ENCODE measurements around the gene GUCY2F.

The GUCY2F gene

GRCh38 chrX:109481986-109482385, at the start of gene GUCY2F:
Gene GUCY2F (minus strand): TSS chrX:109482086. CDS start chrX:109475936, 6,150 bp downstream.
- DNase-seq (ENCODE audit: low read depth) = no peak
- H3K4me3 ChIP-seq (ENCODE audit: low read length) = no peak within 1 kb of the TSS
- no peak for TF ChIP-seq CTCF (conservative IDR thresholded peaks at IDR 0.05; ENCODE audit: low read length)

GRCh38 chrX:109519001-109519400, 37.1 kb upstream of the GUCY2F start:
- no peak for TF ChIP-seq CTCF (conservative IDR thresholded peaks at IDR 0.05; ENCODE audit: low read length)
- no peak for DNase-seq (ENCODE audit: low read depth)
- H3K4me3 ChIP-seq (ENCODE audit: low read length) = no peak overlapping the region

DNA sequence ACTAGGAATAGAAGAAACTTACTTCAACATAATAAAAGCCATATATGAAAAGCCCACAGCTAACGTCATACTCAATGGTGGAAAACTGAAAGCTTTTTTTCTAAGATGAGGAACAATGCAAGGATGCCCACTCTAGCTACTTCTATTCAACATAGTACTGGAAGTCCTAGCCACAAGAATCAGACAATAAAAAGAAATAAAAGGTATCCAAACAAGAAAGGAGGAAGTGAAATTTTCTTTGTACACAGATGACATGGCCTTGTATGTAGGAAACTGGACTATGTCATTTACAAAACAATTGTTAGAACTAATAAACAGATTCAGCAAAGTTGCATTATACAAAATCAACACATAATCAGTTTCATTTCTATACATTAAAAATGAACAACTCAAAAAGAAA, 29.2 kb upstream of the GUCY2F start:
- H3K4me3 ChIP-seq (ENCODE audit: low read length) = no peak overlapping the region
- TF ChIP-seq CTCF (conservative IDR thresholded peaks at IDR 0.05; ENCODE audit: low read length) = no peak
- DNase-seq (ENCODE audit: low read depth) = no peak

GRCh38 chrX:109508915-109509314, 27.0 kb upstream of the GUCY2F start:
- DNase-seq (ENCODE audit: low read depth) = no peak
- TF ChIP-seq CTCF (conservative IDR thresholded peaks at IDR 0.05; ENCODE audit: low read length) = no peak
- no peak overlapping the region for H3K4me3 ChIP-seq (ENCODE audit: low read length)

DNA sequence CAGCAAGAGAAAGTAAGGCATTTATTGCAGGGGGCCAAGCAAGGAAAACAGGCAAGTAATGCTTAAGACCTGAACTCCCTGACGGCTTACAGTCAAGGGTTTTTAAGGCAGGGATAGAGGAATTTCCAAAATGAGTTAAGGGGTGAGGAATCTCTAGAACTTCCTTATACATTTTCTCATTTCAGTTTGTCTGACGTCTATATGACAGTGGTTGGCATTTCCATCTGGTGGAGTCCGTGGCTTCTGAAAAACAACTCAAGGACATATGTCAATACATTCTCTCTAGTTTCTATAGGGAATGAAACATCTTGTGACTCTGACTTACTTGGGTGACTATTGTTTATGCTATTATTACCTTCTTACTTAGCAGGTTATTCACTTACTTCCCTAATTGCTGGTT, 19.3 kb upstream of the GUCY2F start:
- TF ChIP-seq CTCF (conservative IDR thresholded peaks at IDR 0.05; ENCODE audit: low read length) = no peak

GRCh38 chrX:109498434-109498833, 16.5 kb upstream of the GUCY2F start:
- no peak for DNase-seq (ENCODE audit: low read depth)
- no peak for TF ChIP-seq CTCF (conservative IDR thresholded peaks at IDR 0.05; ENCODE audit: low read length)
- H3K4me3 ChIP-seq (ENCODE audit: low read length) = no peak overlapping the region

More for the DNA sequence above, 19.3 kb upstream of the GUCY2F start:
- DNase-seq (ENCODE audit: low read depth) = no peak
- H3K4me3 ChIP-seq (ENCODE audit: low read length) = no peak overlapping the region

DNA sequence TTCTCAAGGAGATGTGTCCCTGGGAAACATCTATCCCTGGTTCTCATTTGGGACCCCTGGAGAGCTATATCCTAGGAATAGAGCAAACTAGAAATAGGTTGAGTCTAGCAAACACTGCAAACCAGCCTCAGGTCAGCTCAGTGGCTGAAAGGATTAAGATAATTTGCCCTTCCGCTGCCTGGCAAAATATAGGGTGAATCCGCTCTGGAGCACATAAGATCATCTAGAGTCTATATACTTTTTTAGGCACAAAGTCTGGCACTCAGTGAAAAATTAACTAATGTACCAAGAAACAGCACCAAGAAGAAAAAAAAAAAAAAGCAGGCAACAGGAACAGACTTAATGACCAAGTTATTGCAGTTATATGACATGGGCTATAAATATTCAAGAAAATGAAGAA, 7.3 kb upstream of the GUCY2F start:
- no peak for TF ChIP-seq CTCF (conservative IDR thresholded peaks at IDR 0.05; ENCODE audit: low read length)

More for the DNA sequence above, 7.3 kb upstream of the GUCY2F start:
- no peak for DNase-seq (ENCODE audit: low read depth)
- no peak overlapping the region for H3K4me3 ChIP-seq (ENCODE audit: low read length)
